Measurements from ENCODE around the gene CTAG1B.
"Not testable (repeated sequence)": the region's sequence is repeated elsewhere in the genome, so short reads cannot be mapped to it uniquely, and the experiment has no call there.

DNA sequence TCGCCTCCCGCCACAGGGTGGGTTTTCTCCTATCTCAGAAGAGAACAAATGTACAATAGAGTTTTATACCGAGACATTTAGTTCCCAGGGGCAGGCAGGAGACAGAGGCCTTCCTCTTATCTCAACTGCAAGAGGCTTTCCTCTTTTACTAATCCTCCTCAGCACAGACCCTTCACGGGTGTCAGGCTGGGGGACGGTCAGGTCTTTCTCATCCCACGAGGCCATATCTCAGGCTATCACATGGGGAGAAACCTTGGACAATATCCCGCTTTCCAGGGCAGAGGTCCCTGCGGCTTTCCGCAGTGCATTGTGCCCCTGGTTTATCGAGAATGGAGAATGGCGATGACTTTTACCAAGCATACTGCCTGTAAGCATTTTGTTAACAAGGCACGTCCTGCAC lies 10.3 kb downstream of the CTAG1B start:
- not testable (repeated sequence) for TF ChIP-seq EP300 (IDR thresholded peaks at IDR 0.05; ENCODE audit: borderline replicate concordance in 1 of 2, low read depth in 2 of 2, low read length in 2 of 2); TEAD4 (IDR thresholded peaks at IDR 0.05; ENCODE audit: low read depth, low read length); EZH2 (IDR thresholded peaks at IDR 0.05; ENCODE audit: low read depth, low read length, severe bottlenecking); RAD21 (IDR thresholded peaks at IDR 0.05 in 1 of 2, conservative IDR thresholded peaks at IDR 0.05 in 1 of 2; ENCODE audit: low read depth in 2 of 2, low read length in 2 of 2); POLR2AphosphoS5 (IDR thresholded peaks at IDR 0.05; ENCODE audit: low read depth, low read length); SIRT6 (IDR thresholded peaks at IDR 0.05; ENCODE audit: low read length)
- TF ChIP-seq, protein P1, sequence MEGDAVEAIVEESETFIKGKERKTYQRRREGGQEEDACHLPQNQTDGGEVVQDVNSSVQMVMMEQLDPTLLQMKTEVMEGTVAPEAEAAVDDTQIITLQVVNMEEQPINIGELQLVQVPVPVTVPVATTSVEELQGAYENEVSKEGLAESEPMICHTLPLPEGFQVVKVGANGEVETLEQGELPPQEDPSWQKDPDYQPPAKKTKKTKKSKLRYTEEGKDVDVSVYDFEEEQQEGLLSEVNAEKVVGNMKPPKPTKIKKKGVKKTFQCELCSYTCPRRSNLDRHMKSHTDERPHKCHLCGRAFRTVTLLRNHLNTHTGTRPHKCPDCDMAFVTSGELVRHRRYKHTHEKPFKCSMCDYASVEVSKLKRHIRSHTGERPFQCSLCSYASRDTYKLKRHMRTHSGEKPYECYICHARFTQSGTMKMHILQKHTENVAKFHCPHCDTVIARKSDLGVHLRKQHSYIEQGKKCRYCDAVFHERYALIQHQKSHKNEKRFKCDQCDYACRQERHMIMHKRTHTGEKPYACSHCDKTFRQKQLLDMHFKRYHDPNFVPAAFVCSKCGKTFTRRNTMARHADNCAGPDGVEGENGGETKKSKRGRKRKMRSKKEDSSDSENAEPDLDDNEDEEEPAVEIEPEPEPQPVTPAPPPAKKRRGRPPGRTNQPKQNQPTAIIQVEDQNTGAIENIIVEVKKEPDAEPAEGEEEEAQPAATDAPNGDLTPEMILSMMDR (IDR thresholded peaks at IDR 0.05; ENCODE audit: control extremely low read depth in 1 of 3, insufficient read depth in 1 of 3, low read depth in 1 of 3, low read length in 3 of 3): not testable (repeated sequence)
- TF ChIP-seq, protein P2, sequence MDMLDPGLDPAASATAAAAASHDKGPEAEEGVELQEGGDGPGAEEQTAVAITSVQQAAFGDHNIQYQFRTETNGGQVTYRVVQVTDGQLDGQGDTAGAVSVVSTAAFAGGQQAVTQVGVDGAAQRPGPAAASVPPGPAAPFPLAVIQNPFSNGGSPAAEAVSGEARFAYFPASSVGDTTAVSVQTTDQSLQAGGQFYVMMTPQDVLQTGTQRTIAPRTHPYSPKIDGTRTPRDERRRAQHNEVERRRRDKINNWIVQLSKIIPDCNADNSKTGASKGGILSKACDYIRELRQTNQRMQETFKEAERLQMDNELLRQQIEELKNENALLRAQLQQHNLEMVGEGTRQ (IDR thresholded peaks at IDR 0.05; ENCODE audit: low read length): not testable (repeated sequence)
- TF ChIP-seq, protein P3, sequence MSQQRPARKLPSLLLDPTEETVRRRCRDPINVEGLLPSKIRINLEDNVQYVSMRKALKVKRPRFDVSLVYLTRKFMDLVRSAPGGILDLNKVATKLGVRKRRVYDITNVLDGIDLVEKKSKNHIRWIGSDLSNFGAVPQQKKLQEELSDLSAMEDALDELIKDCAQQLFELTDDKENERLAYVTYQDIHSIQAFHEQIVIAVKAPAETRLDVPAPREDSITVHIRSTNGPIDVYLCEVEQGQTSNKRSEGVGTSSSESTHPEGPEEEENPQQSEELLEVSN (IDR thresholded peaks at IDR 0.05): not testable (repeated sequence)
